GM19043 (cell line): ENCODE measurements around the gene NET1.
"Not testable (repeated sequence)": the region's sequence is repeated elsewhere in the genome, so short reads cannot be mapped to it uniquely, and the experiment has no call there.

Source experiments
- ATAC-seq: cut with Tn5 transposase; IDR thresholded peaks from one replicate; pipeline ENCODE4 v1.9.1; 2021; ENCODE audit warnings: low read depth; ENCODE audit not compliant: unreplicated experiment

Gene NET1

GRCh38 chr10:5461914-5462840, 49.8 kb downstream of the NET1 start:
- no peak for ATAC-seq

DNA sequence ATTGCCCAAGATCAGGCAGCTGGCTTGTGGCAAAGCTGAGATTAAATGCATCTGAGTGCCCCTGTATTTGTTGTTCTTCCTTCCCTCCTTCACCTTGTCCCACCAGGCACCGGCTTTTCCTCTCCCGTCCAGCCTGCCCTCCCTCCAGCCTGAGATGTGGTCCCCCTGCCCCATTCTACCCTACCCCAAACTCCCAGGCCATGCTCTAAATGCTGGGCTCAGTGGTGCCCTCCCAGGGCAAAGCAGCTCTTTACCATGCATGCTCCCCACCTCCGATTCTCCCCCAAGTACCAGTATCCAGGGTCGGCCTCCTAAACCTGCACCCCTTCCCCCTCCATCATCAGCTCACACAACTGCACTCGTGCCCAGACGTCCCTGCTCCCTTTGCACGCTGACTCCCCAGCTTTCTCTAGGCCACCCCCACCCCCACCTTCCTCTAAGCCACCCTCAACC, 50.5 kb downstream of the NET1 start:
- no peak for ATAC-seq

GRCh38 chr10:5464546-5464945, 52.2 kb downstream of the NET1 start:
- ATAC-seq: no peak

GRCh38 chr10:5465976-5466450, 53.7 kb downstream of the NET1 start:
- ATAC-seq: no peak

- ATAC-seq: no peak
These were observed 54.3 kb downstream of the NET1 start for GRCh38 chr10:5466451-5467206.

- ATAC-seq: no peak
These were observed 54.8 kb downstream of the NET1 start for GRCh38 chr10:5467207-5467535.

GRCh38 chr10:5467634-5468255, 55.4 kb downstream of the NET1 start:
- ATAC-seq: no peak

GRCh38 chr10:5468262-5469106, 56.1 kb downstream of the NET1 start:
- ATAC-seq: no peak

GRCh38 chr10:5469353-5470061, 57.1 kb downstream of the NET1 start:
- no peak for ATAC-seq

GRCh38 chr10:5470062-5470751, 57.9 kb downstream of the NET1 start:
- ATAC-seq: no peak

DNA sequence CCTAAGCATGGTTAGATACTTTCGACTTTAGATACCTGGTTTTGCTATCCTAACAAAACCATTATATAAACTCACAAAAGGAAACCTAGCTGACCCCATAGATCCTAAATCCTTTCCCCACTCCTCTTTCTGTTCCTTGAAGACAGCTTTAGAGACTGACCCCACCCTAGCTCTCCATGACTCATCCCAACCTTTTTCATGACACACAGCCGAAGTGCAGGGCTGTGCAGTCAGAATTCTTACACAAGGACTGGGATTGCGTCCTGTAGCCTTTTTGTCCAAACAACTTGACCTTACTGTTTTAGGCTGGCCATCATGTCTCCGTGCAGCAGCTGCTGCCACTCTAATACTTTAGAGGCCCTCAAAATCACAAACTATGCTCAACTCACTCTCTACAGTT, 62.3 kb downstream of the NET1 start:
- ATAC-seq: not testable (repeated sequence)

DNA sequence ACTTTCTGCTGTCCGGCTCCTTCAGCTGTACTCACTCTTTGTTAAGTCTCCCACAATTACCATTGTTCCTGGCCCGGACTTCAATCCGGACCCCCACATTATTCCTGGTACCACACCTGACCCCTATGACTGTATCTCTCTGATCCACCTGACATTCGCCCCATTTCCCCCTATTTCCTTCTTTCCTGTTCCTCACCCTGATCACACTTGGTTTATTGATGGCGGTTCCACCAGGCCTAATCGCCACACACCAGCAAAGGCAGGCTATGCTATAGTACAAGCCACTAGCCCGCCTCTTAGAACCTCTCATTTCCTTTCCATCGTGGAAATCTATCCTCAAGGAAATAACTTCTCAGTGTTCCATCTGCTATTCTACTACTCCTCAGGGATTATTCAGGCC, 62.7 kb downstream of the NET1 start:
- not testable (repeated sequence) for ATAC-seq

- ATAC-seq: not testable (repeated sequence)
These were observed 63.8 kb downstream of the NET1 start for GRCh38 chr10:5475974-5476807.

DNA sequence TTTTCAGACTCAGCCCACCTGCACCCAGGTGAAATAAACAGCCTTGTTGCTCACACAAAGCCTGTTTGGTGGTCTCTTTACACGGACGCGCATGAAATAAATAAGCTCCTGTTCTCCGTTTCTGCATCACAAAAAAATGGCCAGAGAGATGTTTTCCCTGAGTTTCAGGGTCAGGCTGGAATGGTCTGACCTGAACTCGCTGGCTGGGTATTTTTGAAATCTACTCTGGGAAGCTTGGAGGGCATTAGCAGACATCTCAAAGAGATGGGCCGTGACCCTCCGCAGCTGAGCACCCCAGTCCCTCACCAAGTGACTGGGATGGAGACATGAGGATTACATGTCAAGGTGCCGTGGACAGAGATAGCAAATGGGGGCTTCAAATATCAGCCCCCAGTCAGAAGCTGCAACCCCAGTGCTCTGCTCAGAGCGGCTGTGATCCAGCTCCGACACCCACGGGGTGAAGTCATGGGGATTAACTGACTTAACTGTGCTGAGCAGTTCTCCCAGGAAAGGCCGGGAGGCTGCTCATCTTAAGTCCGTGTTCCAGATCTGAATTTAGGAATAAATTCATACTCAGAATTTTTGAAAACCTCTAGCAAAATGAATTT, 64.7 kb downstream of the NET1 start:
- no peak for ATAC-seq

DNA sequence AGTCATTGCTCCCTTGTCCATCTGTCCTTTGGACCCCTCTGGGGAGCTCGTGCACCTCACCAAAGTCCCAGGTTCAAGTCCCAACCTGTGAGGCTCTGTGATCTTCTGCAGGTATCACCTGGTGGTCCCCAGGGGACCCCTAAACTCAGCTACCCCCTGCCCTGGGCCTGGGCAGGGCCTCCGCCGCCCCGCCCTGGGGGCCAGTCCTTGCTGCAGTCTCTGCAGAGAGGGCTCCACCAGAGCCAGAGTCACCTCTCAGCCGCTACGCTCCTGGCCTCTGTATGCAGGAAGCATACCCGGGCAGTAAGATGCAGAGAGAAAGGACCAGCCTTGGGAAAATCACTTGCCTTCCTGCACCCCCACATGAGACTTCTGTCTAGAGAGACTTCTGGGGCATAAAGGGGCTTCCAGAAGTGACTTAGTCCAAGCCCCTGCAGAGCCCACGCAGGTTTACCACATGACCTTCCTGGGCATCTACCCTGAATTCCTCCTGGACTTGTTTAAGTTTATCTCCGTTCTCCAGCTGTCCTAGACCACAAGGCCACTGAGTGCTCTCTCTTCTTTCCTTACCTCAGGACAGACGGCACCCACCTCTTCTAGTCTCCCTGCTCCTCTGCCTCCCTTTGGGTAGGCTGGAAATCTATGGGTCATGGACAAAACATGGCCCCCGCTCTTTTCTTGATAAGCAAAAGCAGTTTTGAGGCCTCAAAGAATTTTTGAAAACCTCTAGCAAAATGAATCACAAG, 65.8 kb downstream of the NET1 start:
- ATAC-seq: no peak

- no peak for ATAC-seq
These were observed 66.4 kb downstream of the NET1 start for GRCh38 chr10:5478694-5479305.
